GM12875 (cell line): ENCODE data around the gene AP1B1.

Experiments used
- H3K4me3 ChIP-seq: one replicate; pipeline ENCODE4 v1.5.1; 2011; ENCODE audit warnings: low read depth, low read length, control low read depth
- TF ChIP-seq, protein P1 (sequence below): IDR thresholded peaks from 2 replicates; pipeline ENCODE4 v1.5.1; 2011; ENCODE audit warnings: low read depth, mild to moderate bottlenecking, control low read depth, inconsistent platforms, low read length, moderate library complexity, borderline replicate concordance; ENCODE audit not compliant: insufficient read depth

The AP1B1 gene

DNA sequence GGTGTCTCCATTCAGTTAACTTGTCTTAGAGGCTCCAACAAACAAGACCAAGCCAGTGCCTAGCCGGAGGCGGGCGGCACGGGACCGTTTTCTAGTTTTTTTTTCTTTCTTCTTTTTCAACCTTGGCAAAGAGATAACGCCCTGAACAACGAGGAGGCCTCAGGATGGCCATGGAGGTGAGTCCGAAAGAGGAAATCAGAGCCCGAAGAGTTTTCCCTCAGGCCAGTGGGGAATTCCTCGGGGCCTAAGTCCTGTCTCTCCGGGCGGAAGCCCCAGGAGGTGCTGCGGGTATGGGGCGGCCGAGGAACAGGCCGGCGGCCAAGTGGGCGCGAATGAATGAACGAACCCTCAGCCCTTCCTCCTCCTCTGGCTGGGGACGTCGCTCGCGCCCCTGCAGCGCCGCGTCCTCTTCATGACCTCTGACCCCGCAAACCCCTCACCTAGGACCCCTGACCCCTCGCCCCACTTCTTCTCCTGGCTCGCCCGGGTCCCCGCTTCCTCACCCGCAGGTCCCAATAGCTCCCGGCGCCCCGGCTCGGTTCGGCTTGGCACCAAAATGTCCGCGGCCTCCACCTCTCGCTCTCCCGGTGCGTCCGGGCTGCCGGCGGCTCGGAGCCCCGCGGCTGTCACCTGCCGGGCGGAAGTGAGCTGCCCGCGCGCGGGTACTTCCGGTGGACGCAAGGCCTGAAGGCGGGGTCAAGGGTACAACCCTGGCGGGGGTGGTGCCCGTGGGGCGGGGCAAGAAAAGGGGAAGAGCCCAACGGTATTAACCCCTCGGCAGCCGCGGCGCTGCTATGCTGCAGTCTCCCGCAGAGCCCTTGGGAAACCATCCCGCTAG lies at the start of gene AP1B1:
TSS of gene AP1B1 (minus strand) at position 650 of the 838 bp plus-strand sequence. CDS start 21,327 bp downstream, outside the sequence.
- peak within 1 kb of the TSS; percentile 87 for H3K4me3 ChIP-seq
- TF ChIP-seq, protein P1, sequence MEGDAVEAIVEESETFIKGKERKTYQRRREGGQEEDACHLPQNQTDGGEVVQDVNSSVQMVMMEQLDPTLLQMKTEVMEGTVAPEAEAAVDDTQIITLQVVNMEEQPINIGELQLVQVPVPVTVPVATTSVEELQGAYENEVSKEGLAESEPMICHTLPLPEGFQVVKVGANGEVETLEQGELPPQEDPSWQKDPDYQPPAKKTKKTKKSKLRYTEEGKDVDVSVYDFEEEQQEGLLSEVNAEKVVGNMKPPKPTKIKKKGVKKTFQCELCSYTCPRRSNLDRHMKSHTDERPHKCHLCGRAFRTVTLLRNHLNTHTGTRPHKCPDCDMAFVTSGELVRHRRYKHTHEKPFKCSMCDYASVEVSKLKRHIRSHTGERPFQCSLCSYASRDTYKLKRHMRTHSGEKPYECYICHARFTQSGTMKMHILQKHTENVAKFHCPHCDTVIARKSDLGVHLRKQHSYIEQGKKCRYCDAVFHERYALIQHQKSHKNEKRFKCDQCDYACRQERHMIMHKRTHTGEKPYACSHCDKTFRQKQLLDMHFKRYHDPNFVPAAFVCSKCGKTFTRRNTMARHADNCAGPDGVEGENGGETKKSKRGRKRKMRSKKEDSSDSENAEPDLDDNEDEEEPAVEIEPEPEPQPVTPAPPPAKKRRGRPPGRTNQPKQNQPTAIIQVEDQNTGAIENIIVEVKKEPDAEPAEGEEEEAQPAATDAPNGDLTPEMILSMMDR: no peak

DNA sequence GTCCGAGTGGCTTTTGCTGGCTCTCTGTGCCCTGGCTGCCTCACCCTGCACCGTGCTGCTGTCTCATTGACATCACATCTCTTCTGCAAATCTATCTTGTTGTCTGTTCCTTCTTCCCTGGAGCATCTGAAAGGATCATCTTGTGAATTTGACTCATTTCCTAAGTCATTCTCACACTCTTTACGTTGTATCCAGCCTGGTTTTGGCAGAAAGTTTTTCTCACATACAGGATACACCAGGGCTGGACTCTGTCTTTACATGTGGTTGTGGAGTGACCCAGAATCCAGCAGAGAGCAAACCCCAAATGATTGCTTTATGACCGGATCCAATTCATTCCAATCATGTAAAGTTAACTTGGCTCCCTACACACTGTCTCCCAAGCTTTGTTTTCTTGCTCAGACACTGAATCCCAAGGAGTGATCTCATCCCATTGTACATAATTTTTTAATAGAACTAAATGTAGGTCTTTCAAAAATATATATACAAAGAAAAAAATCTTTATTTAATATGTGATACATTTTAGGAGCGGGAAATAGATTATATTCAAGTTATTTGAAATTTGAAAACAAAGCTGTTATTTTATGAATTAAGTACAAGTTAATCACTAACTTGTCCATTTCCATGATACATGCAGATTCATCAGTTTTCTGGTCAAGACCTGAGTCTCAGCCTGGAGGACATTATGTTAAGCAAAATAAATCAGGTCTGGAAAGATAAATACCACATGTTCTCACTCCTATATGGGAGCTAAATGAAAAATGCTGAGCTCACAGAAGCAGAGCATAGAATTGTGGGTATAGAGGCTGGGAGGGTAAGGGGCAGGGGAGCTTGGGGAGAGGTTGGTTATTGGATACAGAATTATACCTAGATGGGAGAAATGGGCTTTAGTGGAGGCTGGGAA lies 47.1 kb upstream of the AP1B1 start:
- H3K4me3 ChIP-seq: no peak overlapping the region
- TF ChIP-seq, protein P1: no peak

DNA sequence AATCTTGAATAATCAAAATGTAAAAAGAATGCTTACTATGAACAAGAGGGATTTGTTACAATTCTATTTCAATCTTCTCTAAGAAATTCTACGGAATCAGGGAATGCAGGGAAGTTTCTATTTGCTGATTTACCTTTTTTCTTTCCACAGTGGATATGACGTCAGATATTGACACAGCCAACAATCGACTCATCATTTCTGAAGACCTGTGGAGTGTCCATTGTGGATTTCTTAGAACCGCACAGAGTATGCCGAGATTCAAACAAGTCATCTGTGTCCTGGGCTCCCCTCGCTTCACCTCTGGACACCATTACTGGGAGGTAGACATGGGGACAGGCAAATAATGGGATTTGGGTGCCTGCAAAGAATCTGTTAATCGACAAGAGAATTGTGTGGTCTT lies 45.9 kb upstream of the AP1B1 start:
- TF ChIP-seq, protein P1: no peak
- no peak overlapping the region for H3K4me3 ChIP-seq

DNA sequence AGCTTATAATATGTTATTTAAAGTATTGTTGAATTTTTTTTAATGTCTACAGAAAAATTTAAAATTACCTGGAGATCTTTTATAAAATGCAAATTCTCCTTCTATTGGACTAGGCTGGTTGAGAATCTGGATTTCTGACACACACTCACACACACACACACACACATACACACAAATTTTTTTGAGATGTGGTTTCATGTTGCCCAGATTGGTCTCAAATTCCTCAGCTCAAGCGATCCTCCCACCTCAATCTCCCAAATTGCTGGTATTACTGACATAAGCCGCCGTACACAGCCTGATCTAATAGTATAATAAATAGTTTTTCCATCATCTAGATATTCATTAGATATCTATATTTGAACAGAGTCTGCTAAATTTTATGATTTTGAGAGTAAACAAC lies 45.5 kb upstream of the AP1B1 start:
- TF ChIP-seq, protein P1: no peak
- no peak overlapping the region for H3K4me3 ChIP-seq

DNA sequence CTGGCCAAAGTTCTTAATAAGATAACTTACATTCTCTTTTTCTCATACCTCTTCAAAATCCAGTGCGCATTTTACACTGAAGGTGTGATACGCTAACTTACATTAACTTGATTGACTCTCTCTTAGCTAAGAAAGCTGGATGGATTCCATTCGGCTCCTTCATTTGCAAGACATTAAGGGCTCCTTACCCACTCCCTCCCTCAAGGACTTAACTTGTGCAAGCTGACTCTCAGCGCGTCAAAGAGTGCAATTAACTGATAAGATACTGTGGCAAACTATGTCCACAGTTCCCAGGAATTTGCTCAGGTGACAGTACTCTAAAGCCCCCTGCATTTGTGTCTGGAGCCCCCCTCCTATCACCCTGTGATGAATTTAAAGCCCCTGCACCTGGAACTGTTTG lies 43.6 kb upstream of the AP1B1 start:
- no peak overlapping the region for H3K4me3 ChIP-seq
- TF ChIP-seq, protein P1: no peak

DNA sequence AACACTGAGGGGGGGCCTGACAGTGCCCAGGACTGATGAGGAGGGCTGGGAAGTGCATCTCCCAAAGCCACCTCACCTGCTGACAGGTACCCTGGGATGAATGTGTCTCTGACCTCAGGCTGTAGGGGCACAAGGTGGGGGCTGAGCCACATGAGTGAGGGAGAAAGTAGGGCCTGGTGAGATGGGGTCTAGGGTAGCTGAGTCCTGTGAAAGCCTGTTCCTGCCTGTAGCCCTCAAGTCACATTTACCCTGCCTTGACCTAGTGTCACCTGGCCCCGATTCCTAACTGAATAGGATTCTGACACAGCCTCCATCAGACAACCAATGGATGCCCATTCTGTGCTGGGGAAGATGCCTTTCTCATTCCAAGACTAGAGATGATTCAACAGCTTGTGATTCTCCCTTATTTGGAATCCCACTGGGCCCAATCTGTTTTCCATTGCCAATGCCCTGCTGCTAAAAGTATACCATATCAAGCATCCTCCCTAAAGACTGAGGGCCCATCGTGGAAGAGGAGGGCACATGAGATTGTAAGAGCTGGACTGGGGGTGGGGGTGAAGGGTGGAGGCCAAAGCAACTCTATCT lies 38.9 kb upstream of the AP1B1 start:
- no peak overlapping the region for H3K4me3 ChIP-seq
- TF ChIP-seq, protein P1: no peak
